Heart right ventricle (tissue), 16 donors: ENCODE results near the gene SLC19A1. TPM values are rescaled to one million over a fixed set of nuclear protein-coding genes. Genes with fewer than 3 reads are reported as not detected.

Experiments used
- ATAC-seq, 8 donors: fragments of 200-7000 bp; cut with Tn5 transposase; one replicate each; pipeline ENCODE4 v1.9.1; 2020; ENCODE audit warnings: mild to moderate bottlenecking in 8 of 8, moderate library complexity in 8 of 8, moderate number of reproducible peaks in 1 of 8
- DNase-seq, 2 donors: peaks; one replicate each; pipeline ENCODE4 v3.0.0-alpha.2; 2020
- H3K27ac ChIP-seq, 10 donors: fragments of 200-600 bp; sonication (generic) in 2 of 10; one replicate each; pipeline versions ENCODE4 v1.5.0 to v1.8.0; 2020 to 2022; ENCODE audit warnings: mild to moderate bottlenecking in 3 of 10
- H3K27me3 ChIP-seq, 7 donors: fragments of 200-600 bp; one replicate each; pipeline ENCODE4 v1.8.0; 2021 to 2022; ENCODE audit warnings: mild to moderate bottlenecking in 2 of 7
- H3K36me3 ChIP-seq, 9 donors: fragments of 200-600 bp; sonication (generic) in 1 of 9; one replicate each; pipeline versions ENCODE4 v1.5.0 to v1.8.0; 2020 to 2022; ENCODE audit warnings: mild to moderate bottlenecking in 2 of 9
- H3K4me1 ChIP-seq, 9 donors: fragments of 200-600 bp; sonication (generic) in 1 of 9; one replicate each; pipeline versions ENCODE4 v1.5.0 to v1.8.0; 2020 to 2022; ENCODE audit warnings: mild to moderate bottlenecking in 4 of 9
- H3K4me3 ChIP-seq, 10 donors: fragments of 200-600 bp; sonication (generic) in 2 of 10; one replicate each; pipeline versions ENCODE4 v1.5.0 to v1.8.0; 2020 to 2022; ENCODE audit warnings: mild to moderate bottlenecking in 7 of 10, moderate library complexity in 2 of 10
- H3K9me3 ChIP-seq, 11 donors: fragments of 200-600 bp in 10 of 11; sonication (generic) in 2 of 11; one replicate each; pipeline versions ENCODE4 v1.5.0 to v1.8.0; 2013 to 2022; ENCODE audit warnings: mild to moderate bottlenecking in 2 of 11, control low read depth in 1 of 11, moderate library complexity in 1 of 11
- WGBS, 2 donors: extraction: QIAGEN DNeasy Blood & Tissue Kit; methylation state at CpG; one replicate each; pipeline ENCODE4 v1.1.7; 2013; ENCODE audit warnings: inconsistent platforms in 1 of 2; 5-methylcytosine and 5-hydroxymethylcytosine counted together
- intact Hi-C, 10 donors: fragments of 100-400 bp; cut with DNase I; formaldehyde crosslinking; loops; one replicate each; pipeline versions ENCODE4 v1.11.1 to v1.14.2; 2022
- polyA plus RNA-seq, 2 donors: library from polyadenylated mRNA; stranded (reverse); fragments of 200-250 nt; gene quantifications; one replicate each; pipeline ENCODE4 v1.2.3, GENCODE V29; 2013
- total RNA-seq, 10 donors: library from RNA; stranded (reverse); fragmentation: NEBNext Ultra II Directional in 3 of 10; extraction: Animal tissue kit (Norgen Biotek cat#: 25700) in 3 of 10; gene quantifications; one replicate each; pipeline versions ENCODE4 v1.2.1 to v1.2.4, GENCODE V29; 2021 to 2023
- TF ChIP-seq, protein P1 (sequence below), 9 donors: fragments of 200-600 bp; sonication (generic) in 2 of 9; IDR thresholded peaks; one replicate each; pipeline versions ENCODE4 v1.5.0 to v1.8.0; 2021 to 2022; ENCODE audit warnings: antibody characterized with exemption in 9 of 9, mild to moderate bottlenecking in 5 of 9, moderate library complexity in 1 of 9
- donor health status: Arrhythmogenic right ventricular cardiomyopathy.
- donor health status: ischemic (EF 13 %, LVEDD 7.1; RV severe dilation, severe dysfunction).
- donor health status: healthy with polysubstance abuse.
- donor health status: DM: no; HTN: yes; CAD: no.
- donor health status: DM: no; HTN: no; CAD: no.
- donor health status: ischemic (EF 25% LVEDD 6.9; RV normal size, moderate dysfunction).
- donor health status: ischemic (EF 25% LVEDD 5.7; RV mildly dilated, moderate dysfunction).
- donor health status: healthy.
- donor health status: DM: yes; HTN: yes; CAD: no.
- donor health status: Ischemic cardiomyopathy.
- donor health status: ischemic (EF 35%, LVEDD 5.7; RV mildly dilated, moderate dysfunction).
- donor health status: nonischemic (EF 11% LVEDD 7.7; RV severe dilation, severe dysfunction).
- donor health status: DM: yes; HTN: yes; CAD: no.
- donor health status: PGD.
- donor health status: ischemic (EF 29% LVEDD 5.4; RV normal size, mild dysfunction).
- donor health status: nonischemic (EF 23%, LVEDD 6.1; RV moderate dilation, normal function).

The SLC19A1 gene
- total and polyA plus RNA-seq, 12 donors: 1.5 to 8.5 (median 3.8) TPM

DNA sequence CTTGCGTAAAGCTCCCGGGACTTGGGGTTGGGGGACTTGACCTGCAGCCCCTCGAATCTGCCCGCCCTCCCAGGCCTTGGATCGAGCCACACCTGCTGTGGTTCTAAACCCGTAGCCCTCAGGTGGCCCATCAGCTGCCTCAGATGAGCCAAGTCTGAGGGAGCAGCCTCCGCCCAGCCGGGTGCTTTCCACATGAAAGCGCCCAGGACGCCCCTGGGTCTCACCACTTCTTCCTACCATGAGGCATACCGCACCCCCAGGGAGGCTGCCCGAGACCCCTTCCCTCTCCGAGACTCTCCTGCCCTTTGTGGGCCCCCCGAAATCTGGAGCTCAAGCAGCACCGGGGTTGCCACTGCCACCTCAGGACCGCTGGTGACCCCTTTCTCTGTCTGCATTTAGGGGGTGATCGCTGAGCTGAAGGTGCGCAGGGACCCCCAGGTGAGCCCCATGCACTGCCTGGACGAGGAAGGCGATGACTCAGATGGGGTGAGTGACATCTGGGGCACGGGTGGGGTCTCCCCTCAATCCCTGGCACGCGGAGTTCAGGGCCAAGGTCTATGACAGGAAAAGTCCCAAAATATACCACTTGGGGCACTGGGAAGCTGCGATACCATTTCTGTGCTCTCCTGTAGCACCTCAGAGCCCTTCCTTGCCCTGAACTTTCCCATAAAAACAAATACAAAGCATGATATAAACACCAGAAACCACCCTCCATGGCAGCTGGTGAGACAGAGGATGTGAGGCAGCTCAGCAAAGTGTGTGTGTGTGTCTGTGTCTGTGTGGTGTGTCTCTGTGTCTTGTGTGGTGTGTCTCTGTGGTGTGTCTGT is 68.5 kb downstream of the SLC19A1 start:
- 93 to 95% methylated on average over 24 of the region's 24 CpGs for WGBS, 2 donors
- TF ChIP-seq, protein P1, sequence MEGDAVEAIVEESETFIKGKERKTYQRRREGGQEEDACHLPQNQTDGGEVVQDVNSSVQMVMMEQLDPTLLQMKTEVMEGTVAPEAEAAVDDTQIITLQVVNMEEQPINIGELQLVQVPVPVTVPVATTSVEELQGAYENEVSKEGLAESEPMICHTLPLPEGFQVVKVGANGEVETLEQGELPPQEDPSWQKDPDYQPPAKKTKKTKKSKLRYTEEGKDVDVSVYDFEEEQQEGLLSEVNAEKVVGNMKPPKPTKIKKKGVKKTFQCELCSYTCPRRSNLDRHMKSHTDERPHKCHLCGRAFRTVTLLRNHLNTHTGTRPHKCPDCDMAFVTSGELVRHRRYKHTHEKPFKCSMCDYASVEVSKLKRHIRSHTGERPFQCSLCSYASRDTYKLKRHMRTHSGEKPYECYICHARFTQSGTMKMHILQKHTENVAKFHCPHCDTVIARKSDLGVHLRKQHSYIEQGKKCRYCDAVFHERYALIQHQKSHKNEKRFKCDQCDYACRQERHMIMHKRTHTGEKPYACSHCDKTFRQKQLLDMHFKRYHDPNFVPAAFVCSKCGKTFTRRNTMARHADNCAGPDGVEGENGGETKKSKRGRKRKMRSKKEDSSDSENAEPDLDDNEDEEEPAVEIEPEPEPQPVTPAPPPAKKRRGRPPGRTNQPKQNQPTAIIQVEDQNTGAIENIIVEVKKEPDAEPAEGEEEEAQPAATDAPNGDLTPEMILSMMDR (IDR thresholded peaks at IDR 0.05): no peak
- no peaks in the 10 kb centered on the region for H3K9me3 ChIP-seq
- ATAC-seq: no peak
- no peak overlapping the region for H3K27ac ChIP-seq
- intact Hi-C loops: loop anchor here in 1 of 10 donors (10.0 kb wide), 1 partner anchor 121 kb away; no protein-coding TSS in a partner anchor
- no peak for DNase-seq
- peaks cover 0 to 59% (median 13%) of the 10 kb centered on the region in 9 donors for H3K36me3 ChIP-seq
- no peak overlapping the region for H3K4me3 ChIP-seq
- H3K27me3 ChIP-seq: no peaks in the 10 kb centered on the region
- peaks cover 20 to 60% (median 54%) of the 10 kb centered on the region in 9 donors for H3K4me1 ChIP-seq

DNA sequence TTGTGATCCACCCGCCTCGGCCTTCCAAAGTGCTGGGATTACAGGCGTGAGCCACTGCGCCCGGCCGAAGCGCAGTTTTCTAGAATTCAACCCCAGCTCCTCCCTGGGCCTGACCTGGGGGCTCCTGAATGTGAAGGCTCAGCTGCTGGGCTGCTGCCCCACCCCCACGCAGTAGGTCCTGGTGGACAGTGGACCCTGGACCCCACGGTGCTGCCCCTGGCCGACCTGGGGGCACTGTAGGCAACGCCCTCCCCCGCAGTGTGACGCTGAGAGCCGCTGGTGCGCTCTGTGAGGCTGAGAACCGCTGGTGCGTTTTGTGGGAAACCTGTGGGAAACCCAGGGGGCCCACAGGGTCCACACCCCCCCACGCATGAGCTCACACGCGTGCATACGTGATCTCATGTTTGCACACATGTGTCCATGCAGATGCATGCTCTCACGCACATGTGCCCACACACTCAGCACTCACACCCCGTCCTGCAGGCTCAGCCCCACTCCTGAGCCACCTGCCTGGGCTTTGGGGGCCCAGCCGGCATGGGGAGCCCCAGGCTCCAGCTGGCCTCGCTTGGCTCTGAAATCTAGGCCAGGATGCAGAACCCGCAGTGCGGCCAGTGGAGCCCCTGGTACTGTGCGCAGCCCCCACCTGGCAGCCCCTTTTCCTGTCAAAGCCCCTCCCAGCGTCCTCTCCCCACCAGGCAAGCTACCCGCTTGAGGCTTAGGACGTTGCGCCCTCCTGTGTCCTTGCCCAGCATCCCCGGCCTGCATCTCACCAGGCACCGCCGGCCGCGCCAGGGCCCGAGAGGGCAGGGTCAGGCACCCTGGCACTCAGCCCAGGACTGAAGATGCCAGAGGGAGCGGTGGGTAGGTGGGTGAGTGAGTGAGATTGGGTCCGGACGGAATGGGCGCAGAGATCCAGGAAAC is 69.5 kb downstream of the SLC19A1 start:
- H3K36me3 ChIP-seq: peaks cover 0 to 63% (median 12%) of the 10 kb centered on the region in 9 donors
- DNase-seq (peak in 1 of 2 donors; percentile 21), ATAC-seq (no peak)
- no peaks in the 10 kb centered on the region for H3K9me3 ChIP-seq
- peak overlapping the region in 8 of 10 donors; percentile 57 to 90 (median 82) for H3K27ac ChIP-seq
- H3K27me3 ChIP-seq: no peaks in the 10 kb centered on the region
- WGBS, 2 donors: 90 to 94% methylated on average over 42 of the region's 42 CpGs
- TF ChIP-seq, protein P1 (IDR thresholded peaks at IDR 0.05): no peak
- no peak overlapping the region for H3K4me3 ChIP-seq
- H3K4me1 ChIP-seq: peaks cover 19 to 52% (median 44%) of the 10 kb centered on the region in 9 donors
- intact Hi-C loops: loop anchor here in 1 of 10 donors (10.0 kb wide), 1 partner anchor 122 kb away; no protein-coding TSS in a partner anchor

DNA sequence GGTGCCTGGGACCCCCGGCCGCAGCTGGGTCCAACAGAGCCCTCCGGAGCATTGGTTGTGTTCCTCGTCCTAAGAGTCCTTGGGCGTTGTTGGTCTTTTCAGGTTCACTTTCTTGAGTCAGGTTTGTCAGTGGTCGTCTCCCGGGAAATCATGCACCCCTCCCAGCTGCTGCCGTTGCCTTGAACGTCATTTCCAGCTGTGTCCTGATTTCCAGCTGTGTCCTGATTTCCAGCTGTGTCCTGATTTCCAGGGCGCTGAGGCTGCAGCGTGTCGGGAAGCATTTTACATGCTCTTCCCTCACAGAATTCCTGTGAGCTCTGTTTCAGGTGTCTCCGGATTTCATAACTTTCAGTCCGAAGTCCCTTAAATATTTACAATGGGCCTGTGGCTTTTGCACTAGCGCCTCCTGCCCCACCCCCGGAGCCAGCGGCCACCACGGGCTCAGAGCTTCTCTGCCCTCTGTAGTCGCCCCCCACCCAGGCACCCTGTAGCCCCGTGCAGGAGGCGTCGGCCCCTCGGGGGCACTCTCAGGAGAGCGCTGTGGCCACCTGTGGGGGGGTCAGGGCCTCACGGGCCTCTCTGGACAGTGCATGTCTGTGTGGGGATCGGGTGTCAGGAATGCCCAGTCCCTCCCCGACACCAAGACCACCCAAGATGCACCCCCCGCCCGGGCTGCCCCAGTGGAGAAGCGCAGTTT is 70.6 kb downstream of the SLC19A1 start:
- TF ChIP-seq, protein P1 (IDR thresholded peaks at IDR 0.05): no peak
- H3K4me3 ChIP-seq: peak overlapping the region in 5 of 10 donors; percentile 10 to 33 (median 21)

More for the DNA sequence above, 70.6 kb downstream of the SLC19A1 start:
- no peaks in the 10 kb centered on the region for H3K9me3 ChIP-seq
- peak overlapping the region; percentile 57 to 91 (median 82) for H3K27ac ChIP-seq
- intact Hi-C loops: loop anchor here in 1 of 10 donors (10.0 kb wide), 1 partner anchor 123 kb away; no protein-coding TSS in a partner anchor
- DNase-seq (peak; percentile 45 to 81), ATAC-seq (peak; percentile 28 to 84 (median 69))
- peaks cover 0 to 60% (median 12%) of the 10 kb centered on the region in 9 donors for H3K36me3 ChIP-seq
- no peaks in the 10 kb centered on the region for H3K27me3 ChIP-seq
- peaks cover 14 to 48% (median 38%) of the 10 kb centered on the region in 9 donors for H3K4me1 ChIP-seq
- WGBS, 2 donors: 52 to 56% methylated on average over 30 of the region's 30 CpGs
